Glomerular endothelial cell (primary cell): ENCODE results near the gene ERI3. TPM values are rescaled to one million over a fixed set of nuclear protein-coding genes. Genes with fewer than 3 reads are reported as not detected.

ENCODE experiments used
- DNase-seq: peaks from one replicate; pipeline ENCODE4 v3.0.0-alpha.2; 2011; ENCODE audit warnings: low read depth, low spot score; ENCODE audit errors: extremely low read depth
- total RNA-seq: library from RNA; depleted of rRNA; stranded (reverse); fragments of >200 nt; gene quantifications from 2 replicates; pipeline ENCODE4 v1.2.3, GENCODE V29; 2015

Gene ERI3
- total RNA-seq, 1 donor from 2014 or later, result 48.7 TPM

DNA sequence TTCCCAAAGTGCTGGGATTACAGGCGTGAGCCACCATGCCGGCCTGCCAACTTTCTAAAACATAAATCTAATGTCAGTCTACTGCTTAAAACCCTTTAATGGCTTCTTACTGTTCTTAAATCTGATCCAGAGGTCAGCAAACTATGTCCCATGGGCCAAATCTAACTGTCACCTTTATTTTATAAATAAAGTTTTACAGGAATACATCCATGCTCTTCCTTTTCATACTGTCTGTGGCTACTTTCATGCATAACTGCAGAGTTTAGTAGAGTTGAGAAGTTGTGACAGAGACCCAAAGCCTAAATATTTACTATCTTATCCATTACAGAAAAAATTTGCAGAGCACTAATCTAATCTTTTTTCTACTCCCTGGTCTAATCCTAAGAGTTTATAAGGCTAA lies 3.8 kb downstream of the ERI3 start:
- no peak for DNase-seq

- DNase-seq, result no peak
Observed at GRCh38 chr1:44348061-44348485, 7.0 kb downstream of the ERI3 start.

GRCh38 chr1:44347280-44347679 lies 7.8 kb downstream of the ERI3 start:
- DNase-seq, result no peak

DNA sequence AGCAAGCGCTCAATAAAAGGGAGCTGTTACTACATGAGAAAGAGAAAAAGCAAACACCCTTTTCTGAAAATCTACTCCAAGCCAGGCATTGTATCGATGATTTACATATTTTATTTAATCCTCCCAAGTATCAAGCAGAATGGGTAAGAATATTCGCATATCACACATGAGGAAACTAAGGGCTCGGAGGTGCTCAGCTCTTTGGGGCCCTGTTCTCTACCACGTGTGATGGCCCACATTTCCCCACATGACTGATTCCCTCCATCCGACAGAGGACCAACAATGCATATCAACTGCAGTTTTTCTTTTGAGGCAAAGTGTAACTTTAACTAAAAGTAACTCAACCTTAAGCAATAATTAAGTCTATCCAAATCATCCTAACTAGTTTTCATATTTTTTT lies 8.2 kb downstream of the ERI3 start:
- no peak for DNase-seq

DNA sequence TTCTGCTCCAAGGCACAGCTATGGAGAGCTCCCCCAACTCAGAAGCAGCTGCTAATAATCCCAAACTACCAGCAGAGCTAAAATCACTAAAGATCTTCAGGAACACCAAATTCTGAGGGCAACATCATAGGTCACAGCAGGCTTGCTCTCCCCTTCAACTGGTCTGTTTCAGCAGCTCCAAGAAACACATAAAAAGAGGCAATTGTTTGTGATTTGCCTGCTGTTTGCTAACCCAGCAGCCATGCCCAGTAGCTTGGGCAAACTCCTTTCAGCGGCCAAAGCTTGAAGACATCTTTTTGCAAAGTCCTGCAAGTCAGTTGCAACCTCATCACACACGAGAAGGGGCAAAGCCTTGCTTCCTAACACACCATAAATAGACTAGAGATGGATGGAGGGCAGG lies 8.9 kb downstream of the ERI3 start:
- no peak for DNase-seq

DNA sequence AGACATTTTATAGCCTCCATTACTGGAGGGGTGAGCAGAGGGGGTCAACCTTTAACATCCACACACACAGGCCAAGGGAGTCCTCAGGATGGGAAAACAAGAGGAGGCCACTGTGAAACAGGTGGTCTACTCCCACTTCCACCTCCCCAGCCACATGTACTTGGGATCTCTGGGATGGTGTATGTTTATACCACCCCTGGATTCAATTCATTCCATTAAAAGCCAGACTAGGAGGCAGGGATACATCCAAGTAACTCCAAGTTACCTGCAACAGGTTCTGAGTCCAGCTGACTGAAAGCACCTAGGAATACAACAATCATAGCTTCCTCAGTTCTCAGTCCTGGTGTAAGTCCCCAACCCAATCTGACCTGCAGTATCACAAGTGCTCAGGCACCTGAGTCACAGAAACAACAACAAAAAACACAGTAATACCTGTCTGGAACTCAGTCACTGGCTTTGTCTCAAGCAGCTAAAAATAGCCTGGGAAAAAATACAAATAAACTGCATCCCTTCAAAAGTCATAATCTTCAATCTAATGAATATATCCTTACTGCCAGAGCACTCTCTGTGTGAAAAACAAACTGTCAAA lies 9.8 kb downstream of the ERI3 start:
- DNase-seq, result no peak

DNA sequence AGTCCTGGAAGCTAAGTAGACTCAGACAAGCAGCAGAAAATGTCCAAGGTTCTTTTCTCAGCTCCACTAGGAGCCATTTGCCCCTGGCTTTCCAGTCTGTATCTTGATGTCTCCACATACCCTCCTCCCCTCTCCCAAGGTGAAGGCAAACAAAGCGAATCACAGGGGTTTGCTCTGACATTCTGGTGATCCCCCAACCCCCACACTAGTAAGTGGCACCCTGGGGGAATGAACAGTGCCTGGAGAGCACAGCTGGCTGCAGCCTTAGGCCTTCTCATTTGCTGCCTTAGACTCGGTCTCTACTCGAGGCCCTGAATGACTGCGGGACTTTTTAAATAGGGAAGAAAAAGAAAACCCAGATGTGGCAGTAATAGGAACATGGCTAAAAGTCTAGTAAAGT lies 15.3 kb downstream of the ERI3 start:
- no peak for DNase-seq

GRCh38 chr1:44338136-44338535 lies 16.9 kb downstream of the ERI3 start:
- DNase-seq, result no peak

GRCh38 chr1:44336668-44337067 lies 18.4 kb downstream of the ERI3 start:
- no peak for DNase-seq

- no peak for DNase-seq
Observed at GRCh38 chr1:44334968-44335367, 20.1 kb downstream of the ERI3 start.

DNA sequence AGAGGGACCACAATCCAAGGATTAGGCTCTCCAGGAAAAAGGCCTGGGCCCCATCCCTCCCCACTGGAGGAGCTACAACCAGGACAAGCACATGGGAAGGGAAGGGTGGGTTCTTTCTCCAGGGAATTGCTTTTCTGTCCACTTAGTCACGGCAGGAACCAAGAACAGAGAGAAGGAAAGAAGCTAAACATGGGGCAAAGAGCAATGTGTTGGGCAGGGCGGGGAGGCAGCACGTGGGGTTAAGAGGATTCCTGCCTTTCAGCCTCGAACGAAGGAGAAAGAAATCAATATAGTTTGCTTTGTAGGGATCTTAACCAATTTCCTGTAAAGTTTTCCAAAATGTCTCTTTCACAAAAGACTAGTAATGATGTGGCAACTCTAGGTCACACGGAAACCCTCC lies 21.7 kb downstream of the ERI3 start:
- DNase-seq, result no peak

- no peak for DNase-seq
Observed at GRCh38 chr1:44332505-44332904, 22.6 kb downstream of the ERI3 start.

GRCh38 chr1:44330935-44331334 lies 24.1 kb downstream of the ERI3 start:
- DNase-seq, result no peak

DNA sequence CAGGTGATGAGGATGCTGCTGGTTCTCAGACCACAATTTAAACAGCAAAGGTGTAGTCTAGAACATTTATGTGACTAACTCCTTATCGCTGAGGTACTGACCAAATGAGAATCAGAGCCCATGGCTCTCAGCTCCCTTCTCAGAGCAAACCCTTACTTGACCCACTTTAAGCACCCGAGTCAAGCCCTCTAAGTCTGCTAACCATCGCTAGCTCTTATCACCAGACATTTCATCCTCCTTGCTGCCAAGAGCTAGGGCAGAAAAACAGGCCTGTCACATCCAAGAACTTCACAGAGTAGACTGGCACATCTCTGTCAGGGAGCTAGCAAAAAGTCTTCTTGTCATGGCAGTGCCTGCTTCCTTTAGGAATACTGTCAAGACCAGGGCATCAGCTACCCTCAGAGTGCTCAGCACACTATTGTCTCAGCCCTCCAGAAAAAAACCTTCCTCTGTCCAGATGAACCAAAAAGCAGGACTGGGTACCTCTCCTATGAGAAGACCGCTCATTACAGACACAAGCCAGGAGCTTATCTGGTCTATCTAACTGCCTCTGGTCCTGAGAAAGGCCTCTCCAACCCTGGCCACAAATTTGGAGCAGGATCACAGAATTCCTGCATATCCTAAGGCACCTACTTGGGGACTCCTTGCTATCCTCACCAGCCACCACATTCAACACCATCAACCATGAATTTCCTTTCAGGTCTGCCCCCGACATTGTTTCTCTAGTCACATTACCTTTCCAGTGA lies 26.2 kb downstream of the ERI3 start:
- no peak for DNase-seq

GRCh38 chr1:44327679-44328491 lies 27.2 kb downstream of the ERI3 start:
- peak; percentile 84 for DNase-seq

- no peak for DNase-seq
Observed at GRCh38 chr1:44326821-44327465, 28.1 kb downstream of the ERI3 start.

DNA sequence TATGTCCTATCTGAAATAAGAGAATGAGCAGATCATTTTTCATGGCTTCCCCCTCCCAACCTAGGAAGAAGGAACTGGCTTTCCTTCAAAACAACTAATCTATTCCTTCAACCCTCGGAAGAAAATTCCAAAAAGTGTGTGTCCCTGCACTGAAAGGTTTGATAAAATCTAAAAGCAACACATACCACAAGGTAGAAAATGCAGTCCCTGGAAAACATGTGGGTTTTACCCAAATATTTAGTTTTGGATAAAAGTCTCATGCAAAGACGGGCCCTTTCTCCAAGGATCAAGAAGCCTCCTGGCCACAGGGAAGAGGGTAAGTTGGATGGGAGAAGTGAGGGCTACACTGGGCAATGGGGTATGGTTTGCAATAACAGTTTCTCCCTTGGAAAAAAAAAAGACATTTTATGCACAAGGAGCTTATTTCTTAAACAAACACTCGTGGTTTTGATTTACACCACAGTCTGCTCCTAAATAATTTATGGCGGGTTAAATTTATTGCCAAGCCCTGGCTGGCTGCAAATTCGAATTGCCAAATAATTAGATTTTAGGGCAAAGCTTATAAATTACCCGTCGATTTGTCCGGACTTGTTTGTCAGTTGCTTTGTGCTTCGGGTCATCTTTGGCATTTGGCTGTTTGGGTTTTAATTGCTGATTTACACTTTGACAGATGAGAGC lies 28.9 kb downstream of the ERI3 start:
- no peak for DNase-seq

DNA sequence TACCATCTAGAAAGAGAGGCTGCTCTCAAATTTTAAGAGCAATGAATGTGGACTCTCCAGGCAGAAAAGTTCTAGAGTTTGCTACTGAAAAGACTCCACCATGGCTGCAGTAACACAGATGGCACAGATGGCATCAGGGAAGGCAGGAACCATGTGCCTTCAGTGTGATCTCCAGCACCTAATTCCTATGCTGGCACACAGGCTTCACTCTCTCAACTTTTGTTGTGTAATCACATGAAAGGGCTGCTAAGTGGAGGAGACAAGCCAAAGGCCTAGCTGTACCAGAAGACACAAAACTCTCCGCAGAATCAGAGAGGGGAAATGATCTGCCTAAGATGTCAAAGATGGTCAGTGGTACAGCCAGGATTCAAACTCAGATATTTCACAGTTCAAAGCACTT lies 31.1 kb downstream of the ERI3 start:
- no peak for DNase-seq

DNA sequence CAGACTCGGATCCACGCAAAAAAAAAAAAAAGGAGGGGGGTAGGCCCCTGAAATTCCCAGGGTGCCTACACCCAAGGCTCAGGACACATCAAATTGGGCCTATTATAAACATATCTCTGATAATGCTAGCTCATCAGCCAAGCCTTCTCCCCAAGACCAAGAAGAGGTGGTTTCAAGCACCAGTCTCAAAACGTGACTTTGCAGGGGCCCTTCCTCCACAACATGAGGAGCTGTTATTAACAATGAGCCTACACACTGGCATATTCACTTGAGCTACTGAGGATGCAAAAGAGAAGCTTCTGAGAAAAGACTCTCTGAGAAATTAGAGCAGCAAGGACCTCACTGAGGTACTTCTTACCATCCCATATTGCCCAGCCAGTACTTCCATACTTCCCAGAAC lies 32.7 kb downstream of the ERI3 start:
- no peak for DNase-seq

DNA sequence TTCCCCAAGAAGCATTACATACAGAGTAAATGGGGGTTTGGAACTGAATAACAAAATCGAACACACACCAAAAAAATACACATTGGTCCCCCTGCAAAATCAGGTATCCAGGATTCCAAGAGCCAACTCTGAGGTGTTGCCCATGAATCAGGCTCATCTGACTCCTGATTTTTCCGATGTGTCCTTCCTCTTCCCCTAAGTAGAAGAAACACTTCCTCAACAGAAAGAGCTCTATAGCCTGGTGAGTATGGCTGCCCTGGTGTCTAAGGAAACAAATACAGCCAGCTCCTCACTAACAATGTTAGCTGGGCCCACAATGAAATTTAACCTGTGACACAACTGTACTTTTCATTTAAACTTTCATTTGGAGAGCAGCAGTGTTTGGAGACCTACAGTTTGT lies 33.6 kb downstream of the ERI3 start:
- DNase-seq, result no peak
